Inflammatory macrophage (primary cell): Measurements from ENCODE around the gene TMEM150A.
A peak's percentile ranks its signal among the peaks of the same experiment; 100 is the strongest.
"Not testable (repeated sequence)": the region's sequence is repeated elsewhere in the genome, so short reads cannot be mapped to it uniquely, and the experiment has no call there.

Experiments
- DNase-seq, 2 donors: peaks; one replicate each; pipeline ENCODE4 v3.0.0-alpha.2; 2020 to 2022

Gene TMEM150A

DNA sequence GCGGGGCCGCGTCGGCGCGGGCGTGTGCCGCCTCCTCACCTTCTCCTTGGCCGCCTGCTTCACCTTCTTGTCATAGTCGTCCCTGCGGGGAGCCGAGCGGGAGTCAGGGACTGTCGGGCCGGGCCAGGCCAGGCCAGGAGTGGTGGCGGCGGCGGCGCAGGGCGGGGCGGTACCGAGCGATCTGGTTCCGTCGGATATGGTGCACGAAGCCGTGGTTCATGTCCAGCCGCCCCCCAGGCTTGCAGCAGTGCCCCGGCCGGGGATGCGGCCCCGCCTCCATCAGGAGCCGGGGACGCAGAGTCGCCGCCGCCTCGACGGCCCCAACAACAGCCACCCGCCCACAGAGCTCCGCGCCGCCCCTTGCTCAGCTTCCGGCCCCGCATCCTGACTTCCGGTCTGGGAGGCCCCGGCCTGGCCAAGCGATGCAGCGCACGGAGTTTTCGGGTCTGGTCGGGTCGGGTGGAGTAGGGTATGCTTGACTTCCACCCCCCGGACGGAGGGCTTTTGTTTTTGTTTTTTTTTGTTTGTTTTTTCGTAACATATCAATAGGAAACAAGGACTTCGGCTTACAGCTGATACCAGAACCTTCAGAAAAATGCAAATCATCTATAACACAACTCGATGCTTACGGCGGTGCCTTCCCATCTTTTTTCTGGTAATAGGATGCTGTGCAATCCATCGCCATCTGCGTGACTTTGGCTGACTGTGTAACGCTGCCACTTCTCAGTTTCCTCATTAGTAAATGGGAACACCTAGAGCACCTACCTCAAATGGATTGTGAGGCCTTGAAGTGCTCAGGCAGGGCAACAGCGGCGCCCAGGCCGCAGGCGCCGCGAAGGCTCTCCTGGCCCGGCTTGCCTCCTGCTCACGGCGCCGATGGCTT lies 9.4 kb upstream of the TMEM150A start, which contains the start of gene C2orf68:
Gene C2orf68 (minus strand): TSS at position 362 of the 883 bp plus-strand sequence. CDS start 82 bp downstream, at position 280.
- DNase-seq: peak; percentile 88 to 91

DNA sequence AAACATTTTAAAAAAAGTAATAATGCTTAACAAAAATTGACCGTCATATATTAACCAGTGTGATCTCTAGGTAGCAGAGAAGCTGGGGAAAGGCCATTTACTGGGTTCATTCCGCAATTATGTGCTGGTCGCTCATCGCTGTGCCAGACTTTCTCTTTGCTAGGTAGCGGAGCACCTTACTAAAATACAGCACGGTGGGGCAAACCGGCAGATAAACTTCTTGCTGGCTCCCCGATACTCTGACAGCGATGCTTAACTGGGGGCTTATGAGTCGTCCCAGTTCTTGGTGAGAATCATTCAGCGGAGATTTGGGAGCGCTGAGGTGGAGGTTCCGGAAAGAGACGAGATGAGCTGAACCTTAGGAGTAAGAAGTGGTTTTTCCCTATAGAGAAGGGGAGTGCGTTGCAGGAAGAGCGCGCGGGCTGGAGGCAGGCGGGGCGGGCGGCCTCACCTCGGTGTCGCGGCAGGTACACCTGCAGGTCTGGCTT lies 8.8 kb upstream of the TMEM150A start:
- DNase-seq: no peak

DNA sequence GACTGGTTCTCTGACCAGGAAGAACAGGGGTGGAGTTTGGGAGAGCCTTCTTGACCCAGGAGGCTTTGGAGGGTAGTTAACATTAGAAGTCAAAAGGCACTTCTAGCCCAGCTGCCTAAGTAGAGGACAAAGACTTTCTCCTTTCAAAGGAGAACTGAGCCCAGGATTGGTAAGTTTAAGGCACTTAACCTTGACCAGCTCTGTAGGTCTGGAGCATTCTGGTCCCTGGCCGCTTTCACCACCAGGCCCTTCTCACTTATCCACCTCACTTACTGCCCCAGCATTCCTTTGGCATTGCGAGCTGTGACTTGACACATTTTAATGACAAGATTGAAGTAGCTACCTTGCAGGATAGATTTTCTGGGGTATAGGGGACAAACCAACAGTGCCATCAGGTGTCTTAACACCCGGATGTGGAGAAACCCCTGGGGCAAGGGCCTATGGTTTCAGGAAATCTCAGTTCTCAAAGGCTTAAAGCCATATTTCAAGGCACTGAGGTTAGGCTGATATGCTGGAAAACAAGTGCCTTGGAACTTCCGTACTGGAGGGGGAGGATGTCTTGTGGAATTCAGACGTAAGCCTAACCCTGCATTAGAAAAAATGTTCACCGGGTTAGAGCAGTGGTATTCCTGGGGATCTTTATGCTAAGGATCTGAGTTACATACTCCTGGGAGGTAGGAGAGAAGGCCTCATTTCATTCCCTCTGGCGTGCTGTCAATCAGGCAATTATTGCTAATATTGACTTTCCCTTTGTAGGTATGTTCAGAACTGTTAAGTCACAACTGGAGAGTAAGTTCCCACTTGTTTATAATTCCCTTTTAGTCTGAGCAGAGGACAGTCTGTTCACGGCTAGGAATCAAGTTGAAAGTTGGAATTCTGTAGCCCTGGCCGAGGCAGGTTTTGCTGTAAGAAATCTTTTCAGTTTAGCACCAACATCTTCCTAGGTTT lies 5.0 kb upstream of the TMEM150A start:
- no peak for DNase-seq

DNA sequence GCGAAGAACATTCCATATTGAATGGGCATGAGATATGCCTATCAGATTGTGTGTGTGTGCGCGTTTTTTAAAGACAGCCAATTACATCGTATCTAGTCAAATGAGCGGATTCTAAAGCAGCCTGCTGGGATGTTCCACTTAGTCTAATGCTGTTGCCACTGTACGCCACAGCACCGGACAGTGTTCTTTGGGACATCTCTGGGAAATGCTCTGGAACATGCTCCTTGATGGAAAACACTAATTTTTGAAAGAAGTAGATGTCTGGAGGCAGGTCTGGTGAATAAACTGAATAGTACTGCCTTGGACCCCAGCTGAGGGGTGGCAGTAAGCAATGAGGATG lies 3.6 kb upstream of the TMEM150A start:
- no peak for DNase-seq

DNA sequence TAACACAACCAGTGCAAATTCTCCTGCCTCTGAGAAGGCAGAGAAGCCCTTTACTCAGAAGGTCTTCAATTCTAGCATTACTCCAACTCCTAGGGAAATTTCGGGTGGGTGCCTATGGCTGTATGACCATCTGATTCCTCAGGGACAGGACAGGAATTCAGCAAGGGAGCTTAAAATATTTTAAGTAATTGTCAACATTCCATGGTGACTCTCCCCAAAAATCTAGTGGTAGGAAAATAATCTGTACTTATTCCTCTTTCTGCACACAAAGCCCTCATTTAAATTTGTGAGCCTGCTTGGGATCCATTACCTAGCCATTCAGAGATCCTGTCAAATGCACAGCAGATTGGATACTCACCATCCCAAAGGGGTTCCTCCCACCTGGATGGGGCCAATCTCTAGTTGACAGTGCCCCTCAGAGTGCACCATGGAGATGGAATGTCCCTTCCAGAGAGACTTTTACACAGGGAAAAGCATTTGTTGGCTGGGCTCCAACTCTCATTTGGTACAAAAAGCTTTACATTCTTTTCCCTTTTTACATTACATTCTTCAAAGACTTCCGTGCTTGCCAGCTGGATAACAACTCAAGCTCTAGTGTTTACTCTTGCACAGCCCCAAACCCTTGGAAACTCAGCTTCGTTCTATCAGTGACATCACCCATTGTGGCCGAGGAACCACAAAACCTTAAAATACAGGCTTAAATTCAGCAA lies 3.1 kb upstream of the TMEM150A start:
- DNase-seq: no peak

DNA sequence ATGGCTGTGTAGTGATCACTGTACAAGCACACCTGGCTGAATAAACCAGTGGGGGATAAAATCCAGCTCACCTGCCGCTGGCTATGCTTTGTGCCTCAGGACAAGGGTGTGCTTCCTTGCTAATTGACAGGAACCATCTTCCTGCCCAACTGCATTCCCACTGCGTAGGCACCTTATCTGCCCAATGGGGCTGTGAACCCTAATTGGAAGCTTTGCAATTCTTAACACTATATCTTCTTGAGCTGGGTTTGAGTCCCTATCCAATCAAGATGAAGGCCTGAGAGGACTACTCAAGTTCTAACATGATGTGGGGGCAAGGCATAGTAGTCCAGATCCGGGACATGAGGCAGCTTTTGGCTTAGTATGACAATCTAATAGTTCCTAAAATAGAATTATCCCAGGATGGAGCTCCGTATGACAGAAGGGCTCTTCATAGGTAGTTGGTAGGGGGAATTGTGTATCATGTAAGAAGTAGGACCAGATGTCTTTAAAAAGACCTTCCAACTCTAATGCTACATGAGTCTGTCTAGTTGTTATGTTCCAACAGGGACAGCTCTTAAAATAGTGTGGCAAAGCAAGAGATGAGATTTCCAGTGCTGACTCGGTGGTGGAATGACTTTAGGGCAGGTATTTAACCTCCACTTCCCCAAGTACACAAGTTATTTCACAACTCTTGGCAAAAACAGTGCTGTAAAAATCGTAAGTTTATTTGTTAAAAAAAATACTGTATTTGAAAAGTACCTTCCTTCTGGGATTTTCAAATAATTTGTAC lies 2.3 kb upstream of the TMEM150A start:
- no peak for DNase-seq

DNA sequence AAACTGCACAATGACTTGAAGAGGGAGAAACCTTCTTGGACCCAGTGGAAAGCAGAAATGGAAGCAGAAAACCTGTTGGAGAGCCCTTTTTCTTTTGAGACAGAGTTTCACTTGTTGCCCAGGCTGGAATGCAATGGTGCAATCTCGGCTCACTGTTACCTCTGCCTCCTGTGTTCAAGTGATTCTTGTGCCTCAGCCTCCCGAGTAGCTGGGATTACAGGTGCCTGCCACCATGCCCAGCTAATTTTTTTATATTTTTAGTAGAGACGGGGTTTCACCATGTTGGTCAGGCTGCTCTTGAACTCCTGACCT lies 1.6 kb upstream of the TMEM150A start:
- not testable (repeated sequence) for DNase-seq

DNA sequence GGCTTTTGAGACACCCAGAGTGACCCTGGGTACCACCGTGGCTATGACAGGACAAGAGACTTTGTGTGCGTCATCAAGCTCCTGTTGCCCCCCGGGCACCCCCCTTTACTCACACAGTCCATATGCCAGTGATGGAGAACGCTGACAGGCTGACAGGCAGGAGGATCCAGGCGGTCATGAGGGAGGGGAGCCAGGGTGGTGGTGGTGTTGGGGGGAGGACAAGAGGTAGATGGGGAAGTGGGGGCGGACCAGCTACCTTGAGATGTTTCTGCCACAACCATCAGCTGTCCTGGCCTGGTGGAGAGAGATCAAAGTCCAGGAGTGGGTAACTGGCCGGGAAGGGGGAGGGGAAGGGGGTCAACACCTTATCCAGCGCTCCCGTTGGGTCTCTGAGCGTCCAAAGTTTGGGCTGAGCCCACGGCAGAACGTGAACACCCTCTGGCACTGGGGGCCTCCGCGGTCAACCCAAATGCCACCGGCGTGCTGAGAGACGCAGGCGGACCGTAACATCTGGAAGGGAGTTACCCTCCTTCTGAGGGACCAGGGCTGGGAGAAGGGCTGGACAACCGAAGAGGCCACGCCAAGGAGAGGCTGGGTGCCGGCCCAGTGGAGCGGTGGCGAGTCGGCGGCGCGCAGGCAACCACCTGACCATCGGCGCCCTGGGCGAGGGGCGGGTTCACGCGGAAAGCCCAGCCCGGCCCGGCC lies 575 bp downstream of the TMEM150A start:
- DNase-seq: peak; percentile 30 to 54

DNA sequence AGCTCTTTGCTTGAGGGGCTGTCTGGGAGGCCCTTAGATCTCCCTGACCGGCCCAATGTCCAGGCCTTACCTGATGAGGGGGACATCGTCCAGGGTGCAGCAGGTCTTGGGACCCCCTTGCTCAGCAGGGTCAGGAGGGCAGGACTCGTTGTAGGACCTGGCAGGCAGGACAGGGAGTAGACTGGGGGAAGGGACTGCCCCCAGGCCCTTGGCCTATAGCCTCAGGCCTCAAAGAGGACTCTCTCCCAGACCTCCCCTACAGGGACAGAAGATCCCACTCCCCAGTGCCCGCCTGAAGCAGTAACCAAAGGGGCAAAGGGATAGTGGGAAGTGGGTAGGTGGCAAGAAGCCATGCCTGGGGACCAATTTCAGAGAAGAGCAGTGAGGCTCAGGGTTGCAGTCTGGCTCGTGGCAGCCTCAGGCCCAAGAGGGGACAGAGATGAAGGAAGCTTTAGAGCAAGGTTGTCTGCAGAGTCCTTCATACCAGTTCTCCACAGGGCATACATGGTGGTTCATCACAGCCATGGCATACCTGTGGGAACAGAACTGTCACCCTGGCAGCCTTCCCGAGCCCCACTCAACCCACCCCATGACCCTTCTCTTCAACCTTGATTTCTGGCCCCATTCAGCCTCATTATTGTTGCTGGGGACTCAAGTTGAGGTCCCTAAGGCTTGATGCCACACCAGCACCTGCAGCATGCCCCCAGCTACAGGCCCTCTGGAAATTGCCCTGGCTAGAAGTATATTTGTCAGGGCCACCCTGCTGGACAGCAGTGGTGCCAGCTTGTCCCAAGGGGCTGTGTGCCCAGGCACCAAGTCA lies 1.3 kb downstream of the TMEM150A start:
- no peak for DNase-seq

DNA sequence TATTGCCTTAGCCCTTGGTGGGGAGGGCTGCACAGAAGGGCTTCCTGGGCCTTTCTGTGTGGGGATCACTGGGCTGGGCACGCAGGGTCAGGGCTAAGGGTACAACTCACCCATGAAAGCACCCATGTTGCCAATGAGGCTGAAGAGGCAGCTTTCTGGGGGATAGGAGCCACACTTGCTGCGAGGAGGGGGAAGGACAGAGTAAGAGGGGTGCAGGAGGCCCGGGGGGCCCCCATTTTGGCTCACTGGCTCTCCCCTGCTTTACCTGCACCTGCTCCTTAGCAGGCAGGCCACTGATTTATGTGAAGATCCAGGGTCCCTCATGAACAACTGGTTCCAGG lies 2.3 kb downstream of the TMEM150A start:
- no peak for DNase-seq

DNA sequence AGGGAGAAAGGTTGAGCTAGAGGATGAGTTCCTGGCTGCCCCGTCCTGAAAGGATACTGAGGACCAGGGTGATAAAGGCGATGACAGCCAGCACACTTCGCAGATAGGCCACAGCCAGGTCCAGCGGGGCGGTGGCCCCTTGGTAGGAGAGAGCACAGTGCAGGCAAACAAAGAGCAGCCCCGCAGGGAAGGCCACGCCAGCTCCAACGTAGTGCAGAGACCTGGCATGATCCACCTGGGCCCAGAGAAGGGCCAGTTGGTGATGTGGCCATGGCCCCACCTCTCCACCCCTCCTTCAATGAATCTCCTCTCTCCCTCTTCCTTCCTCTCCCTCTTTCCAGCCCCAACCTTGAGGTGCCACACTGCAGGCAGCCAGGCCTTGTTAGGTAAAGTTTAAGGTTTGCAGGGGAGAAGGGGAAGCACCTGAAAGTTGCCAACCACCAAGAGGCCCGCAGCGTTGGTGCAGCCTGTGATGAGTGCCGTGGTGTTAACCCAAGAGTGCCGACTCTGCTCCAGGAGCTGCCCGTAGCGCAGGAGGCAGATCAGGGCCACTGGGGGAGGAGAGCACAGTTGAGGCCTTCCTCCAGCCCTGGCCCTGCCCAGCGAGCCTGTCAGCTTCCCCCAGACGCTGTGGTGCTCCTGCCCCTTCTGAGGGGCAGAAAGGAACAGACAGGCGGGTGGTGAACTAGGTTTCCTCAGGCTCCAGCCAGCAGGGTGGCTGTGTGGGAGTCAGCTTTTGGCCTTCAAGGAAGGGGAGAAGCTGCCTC lies 2.8 kb downstream of the TMEM150A start:
- no peak for DNase-seq

DNA sequence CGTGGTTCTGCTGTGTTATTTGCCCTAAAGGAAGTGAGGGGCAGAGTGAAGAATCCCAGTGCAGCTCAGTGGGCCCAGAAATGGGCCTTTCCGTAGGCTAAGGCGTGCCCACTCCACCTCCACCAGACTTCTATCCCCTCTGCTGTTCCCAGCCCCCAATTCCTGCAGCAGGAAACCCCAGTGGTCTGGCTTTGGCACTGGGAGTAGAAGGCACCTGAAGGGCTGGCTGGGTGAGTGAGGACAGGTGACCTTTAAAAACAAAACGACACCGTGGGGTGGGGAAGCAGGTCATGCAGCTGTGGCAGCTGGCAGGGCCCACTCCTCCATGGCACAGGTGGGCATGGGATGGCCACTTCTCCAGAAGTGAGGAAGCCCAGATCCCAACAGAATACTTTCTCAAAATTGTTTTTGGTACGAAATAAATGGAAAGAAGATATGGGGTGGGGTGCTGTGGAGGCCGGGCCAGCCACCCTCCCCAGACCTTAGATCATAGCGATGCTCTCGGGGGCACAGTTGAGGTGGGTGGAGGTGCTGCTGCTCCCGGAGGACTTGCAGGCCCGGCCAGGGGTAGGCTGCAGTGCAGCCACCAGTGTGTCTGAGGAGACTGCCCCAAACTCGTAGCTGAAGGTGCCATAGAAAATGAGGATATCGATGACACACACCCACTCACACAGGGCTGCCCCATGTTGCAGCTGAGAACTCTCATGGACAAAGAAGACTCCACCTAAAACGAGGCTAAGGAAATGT lies 3.7 kb downstream of the TMEM150A start:
- DNase-seq: no peak

DNA sequence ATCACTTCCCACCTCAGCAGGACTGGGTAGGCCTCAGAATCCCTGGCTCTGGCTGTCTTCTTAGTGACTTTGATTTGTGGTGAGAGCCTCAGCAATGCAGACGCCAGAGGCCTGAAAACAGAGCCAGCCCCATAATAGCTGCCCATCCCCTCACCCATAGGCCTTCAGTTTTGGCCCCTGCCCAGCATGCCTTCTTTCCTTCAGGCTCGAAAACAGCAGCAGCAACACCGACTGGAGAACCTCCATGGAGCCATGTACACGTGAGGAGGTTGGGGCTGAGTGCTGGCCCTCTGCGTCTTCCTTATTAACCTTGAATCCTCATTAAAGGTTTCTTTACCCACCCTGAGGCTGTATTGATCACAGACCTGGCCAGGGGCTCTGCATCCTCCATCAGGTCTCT lies 5.3 kb downstream of the TMEM150A start:
- DNase-seq: no peak

DNA sequence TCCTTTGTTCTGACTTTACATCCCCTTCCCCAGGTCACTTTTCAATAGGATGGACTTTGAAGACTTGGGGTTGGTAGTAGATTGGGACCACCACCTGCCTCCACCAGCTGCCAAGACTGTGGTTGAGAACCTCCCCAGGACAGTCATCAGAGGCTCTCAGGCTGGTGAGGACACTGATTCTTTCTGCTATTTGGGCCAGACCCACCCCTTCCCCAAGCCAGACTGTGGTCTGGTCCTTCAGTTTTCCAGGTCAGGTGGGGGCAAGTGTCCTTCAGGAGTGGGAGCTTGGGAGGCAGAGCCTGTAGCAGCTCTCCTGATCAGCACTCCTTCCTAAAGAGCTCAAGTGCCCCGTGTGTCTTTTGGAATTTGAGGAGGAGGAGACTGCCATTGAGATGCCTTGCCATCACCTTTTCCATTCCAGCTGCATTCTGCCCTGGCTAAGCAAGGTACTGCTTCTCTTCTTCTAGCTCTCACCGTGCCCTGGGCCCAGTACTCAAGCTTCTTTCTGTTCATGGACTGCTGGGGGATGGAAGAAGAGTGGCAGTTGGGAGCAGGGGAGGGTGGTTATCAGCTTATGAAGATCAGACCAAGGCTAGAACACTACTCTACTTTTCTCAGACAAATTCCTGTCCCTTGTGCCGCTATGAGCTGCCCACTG lies 5.9 kb downstream of the TMEM150A start:
- no peak for DNase-seq

DNA sequence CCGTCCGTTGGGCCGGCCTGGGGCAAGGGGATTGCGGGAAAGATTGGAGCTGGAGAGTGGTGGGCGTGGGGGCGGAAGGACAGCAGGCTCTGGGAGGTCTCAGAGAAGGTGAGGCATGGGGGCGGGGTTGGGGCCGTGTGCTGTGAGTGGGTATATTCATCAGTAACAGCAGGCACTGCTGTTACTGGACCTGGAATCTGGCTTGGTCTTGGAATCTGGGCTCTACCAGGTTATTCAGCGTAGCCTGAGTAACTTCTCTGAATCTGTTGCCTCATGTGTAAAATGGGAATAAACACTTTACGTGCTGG lies 6.5 kb downstream of the TMEM150A start:
- no peak for DNase-seq

DNA sequence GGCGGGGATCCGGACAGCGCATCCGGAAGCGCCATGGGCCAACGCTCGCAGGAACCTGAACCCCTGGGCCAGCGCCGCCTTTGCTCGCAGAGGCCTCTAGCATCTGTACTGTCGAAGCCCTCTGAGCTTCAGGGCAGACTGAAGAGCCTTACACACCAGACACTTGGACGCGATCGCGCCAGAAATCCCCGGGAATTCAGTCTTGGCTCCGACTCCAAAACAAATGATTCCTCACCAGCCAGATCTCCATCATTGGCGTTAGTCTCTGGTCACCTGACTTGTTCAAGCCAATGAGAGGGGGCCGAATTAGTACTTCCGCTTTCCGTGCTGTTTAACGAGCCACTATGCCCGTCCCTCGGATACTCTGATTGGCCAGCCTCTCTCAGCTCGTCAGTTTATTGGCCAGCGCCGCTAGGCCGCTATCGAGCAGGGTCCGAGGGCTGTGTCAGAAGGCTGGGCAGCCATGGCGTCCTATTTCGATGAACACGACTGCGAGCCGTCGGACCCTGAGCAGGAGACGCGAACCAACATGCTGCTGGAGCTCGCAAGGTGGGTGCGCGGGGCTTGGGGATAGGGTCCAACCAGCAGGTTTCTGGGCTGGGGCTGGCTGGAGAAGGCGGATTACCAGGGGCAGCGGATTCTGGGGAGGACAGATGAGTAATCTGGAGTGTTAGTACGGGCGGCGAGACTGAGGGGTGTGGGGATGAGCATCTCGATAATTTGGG lies 7.0 kb downstream of the TMEM150A start, which contains the start of gene RNF181:
Gene RNF181 (plus strand): TSS at position 445 of the 725 bp plus-strand sequence. CDS start 19 bp downstream, at position 464.
- peak; percentile 99 for DNase-seq

DNA sequence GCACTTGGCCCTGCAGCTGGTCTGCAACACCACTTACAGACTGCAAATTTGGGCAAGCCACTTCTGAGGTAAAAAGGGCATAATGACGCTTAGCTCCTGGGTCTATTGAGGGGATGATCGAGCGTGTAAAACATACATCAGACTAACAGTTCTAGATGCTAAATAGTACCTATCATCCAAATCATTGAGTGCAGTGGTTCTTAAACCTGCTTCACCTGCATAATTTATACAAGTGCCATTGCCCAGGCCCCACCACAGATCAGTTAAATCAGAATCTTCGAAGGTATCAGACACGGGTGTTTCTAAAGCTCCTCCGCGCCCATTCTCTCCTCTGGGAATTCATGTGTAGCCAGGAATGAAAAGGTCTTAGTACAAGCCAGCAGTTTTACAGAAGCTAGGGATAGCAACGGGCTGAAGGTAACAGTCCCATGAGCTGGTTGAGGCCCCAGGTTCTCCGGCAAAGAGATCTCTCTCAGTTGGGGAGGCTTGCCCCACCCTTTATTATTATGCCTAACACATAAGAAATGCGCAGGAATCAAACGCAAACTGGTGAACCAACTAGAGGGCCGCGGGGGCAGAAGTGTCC lies 7.7 kb downstream of the TMEM150A start:
- no peak for DNase-seq
